Loucy (cell line): ENCODE results near the gene LUZP1.

Source experiments
- EZH2phosphoT487 ChIP-seq: fragments of 200-600 bp; IDR thresholded peaks from 2 replicates; pipeline ENCODE4 v1.6.1; 2018; ENCODE audit warnings: antibody characterized with exemption, mild to moderate bottlenecking, moderate library complexity, borderline replicate concordance
- TF ChIP-seq, protein P1 (sequence below): fragments of 200-600 bp; sonication (generic); conservative IDR thresholded peaks from 2 replicates; pipeline ENCODE4 v1.5.1; 2014; ENCODE audit warnings: mild to moderate bottlenecking, antibody characterized with exemption, low read length

DNA sequence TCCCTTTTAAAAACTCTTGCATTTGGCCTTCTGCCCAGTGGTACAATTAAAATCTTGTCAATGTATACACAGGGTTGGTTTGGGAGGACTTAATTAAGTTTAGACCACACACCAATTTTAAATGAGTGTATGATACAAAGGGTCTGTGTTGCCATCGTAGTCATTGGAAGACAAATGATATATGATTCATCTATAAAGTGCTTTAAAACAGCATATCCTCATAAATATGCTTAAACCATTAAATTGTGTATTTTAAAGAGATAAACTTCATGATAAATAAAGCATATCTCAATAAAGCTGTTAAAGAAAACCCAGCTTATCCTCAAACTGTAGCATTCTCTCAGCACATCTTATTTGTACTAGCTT is 69.5 kb downstream of the LUZP1 start:
- TF ChIP-seq, protein P1, sequence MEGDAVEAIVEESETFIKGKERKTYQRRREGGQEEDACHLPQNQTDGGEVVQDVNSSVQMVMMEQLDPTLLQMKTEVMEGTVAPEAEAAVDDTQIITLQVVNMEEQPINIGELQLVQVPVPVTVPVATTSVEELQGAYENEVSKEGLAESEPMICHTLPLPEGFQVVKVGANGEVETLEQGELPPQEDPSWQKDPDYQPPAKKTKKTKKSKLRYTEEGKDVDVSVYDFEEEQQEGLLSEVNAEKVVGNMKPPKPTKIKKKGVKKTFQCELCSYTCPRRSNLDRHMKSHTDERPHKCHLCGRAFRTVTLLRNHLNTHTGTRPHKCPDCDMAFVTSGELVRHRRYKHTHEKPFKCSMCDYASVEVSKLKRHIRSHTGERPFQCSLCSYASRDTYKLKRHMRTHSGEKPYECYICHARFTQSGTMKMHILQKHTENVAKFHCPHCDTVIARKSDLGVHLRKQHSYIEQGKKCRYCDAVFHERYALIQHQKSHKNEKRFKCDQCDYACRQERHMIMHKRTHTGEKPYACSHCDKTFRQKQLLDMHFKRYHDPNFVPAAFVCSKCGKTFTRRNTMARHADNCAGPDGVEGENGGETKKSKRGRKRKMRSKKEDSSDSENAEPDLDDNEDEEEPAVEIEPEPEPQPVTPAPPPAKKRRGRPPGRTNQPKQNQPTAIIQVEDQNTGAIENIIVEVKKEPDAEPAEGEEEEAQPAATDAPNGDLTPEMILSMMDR = no peak
- no peak for TF ChIP-seq EZH2phosphoT487
